GM21360 (cell line): ENCODE data around the gene SUPT3H.

Source experiments
- ATAC-seq: cut with Tn5 transposase; IDR thresholded peaks from one replicate; pipeline ENCODE4 v1.9.1; 2021; ENCODE audit warnings: mild to moderate bottlenecking, moderate library complexity; ENCODE audit not compliant: unreplicated experiment

The SUPT3H gene

GRCh38 chr6:45132059-45132458, 245.7 kb downstream of the SUPT3H start:
- no peak for ATAC-seq

- ATAC-seq: no peak
Observed at GRCh38 chr6:45129051-45129450, 248.7 kb downstream of the SUPT3H start.

GRCh38 chr6:45127185-45127584, 250.5 kb downstream of the SUPT3H start:
- no peak for ATAC-seq

GRCh38 chr6:45126033-45126432, 251.7 kb downstream of the SUPT3H start:
- no peak for ATAC-seq

- ATAC-seq: no peak
Observed at GRCh38 chr6:45123023-45123422, 254.7 kb downstream of the SUPT3H start.

- ATAC-seq: no peak
Observed at GRCh38 chr6:45118754-45119153, 259.0 kb downstream of the SUPT3H start.

- no peak for ATAC-seq
Observed at GRCh38 chr6:45116714-45117410, 260.9 kb downstream of the SUPT3H start.

- ATAC-seq: no peak
Observed at GRCh38 chr6:45115696-45116095, 262.0 kb downstream of the SUPT3H start.

GRCh38 chr6:45112711-45113110, 265.0 kb downstream of the SUPT3H start:
- ATAC-seq: no peak

- ATAC-seq: no peak
Observed at GRCh38 chr6:45109551-45109950, 268.2 kb downstream of the SUPT3H start.

GRCh38 chr6:45105170-45105820, 272.4 kb downstream of the SUPT3H start:
- no peak for ATAC-seq

- ATAC-seq: no peak
Observed at GRCh38 chr6:45104429-45104828, 273.3 kb downstream of the SUPT3H start.

- ATAC-seq: no peak
Observed at GRCh38 chr6:45098256-45098655, 279.5 kb downstream of the SUPT3H start.

- no peak for ATAC-seq
Observed at GRCh38 chr6:45094831-45095230, 282.9 kb downstream of the SUPT3H start.

GRCh38 chr6:45092135-45092534, 285.6 kb downstream of the SUPT3H start:
- ATAC-seq: no peak

- no peak for ATAC-seq
Observed at GRCh38 chr6:45086360-45087084, 291.2 kb downstream of the SUPT3H start.

GRCh38 chr6:45084257-45084656, 293.5 kb downstream of the SUPT3H start:
- no peak for ATAC-seq

GRCh38 chr6:45082091-45082490, 295.6 kb downstream of the SUPT3H start:
- no peak for ATAC-seq

- ATAC-seq: no peak
Observed at GRCh38 chr6:45081634-45082033, 296.1 kb downstream of the SUPT3H start.

- no peak for ATAC-seq
Observed at GRCh38 chr6:45078432-45078831, 299.3 kb downstream of the SUPT3H start.

GRCh38 chr6:45076217-45076930, 301.4 kb downstream of the SUPT3H start:
- no peak for ATAC-seq
